Renal cortex interstitium (tissue), 11 donors: ENCODE results near the gene PARD3. TPM values are rescaled to one million over a fixed set of nuclear protein-coding genes. Genes with fewer than 3 reads are reported as not detected.
"Not testable (repeated sequence)": the region's sequence is repeated elsewhere in the genome, so short reads cannot be mapped to it uniquely, and the experiment has no call there.

Source experiments
- DNase-seq, 11 donors: peaks; one replicate each; pipeline ENCODE4 v3.0.0-alpha.2; 2013; ENCODE audit warnings: low read depth in 9 of 11, low spot score in 4 of 11; ENCODE audit errors: extremely low read depth in 1 of 11
- polyA plus RNA-seq, 3 donors: library from polyadenylated mRNA; unstranded; fragments of 120-200 nt; gene quantifications; one replicate each; pipeline ENCODE4 v1.2.1, GENCODE V29; 2013; ENCODE audit not compliant: insufficient read length in 3 of 3

Gene PARD3
- polyA plus RNA-seq, 3 donors: 68.5 to 88.7 (median 71.1) TPM

GRCh38 chr10:34446049-34446448 is 369.0 kb downstream of the PARD3 start:
- peak in 4 of 11 donors; percentile 17 to 24 (median 20) for DNase-seq

- DNase-seq: no peak
Observed at GRCh38 chr10:34444223-34445183, 370.6 kb downstream of the PARD3 start.

- DNase-seq: not testable (repeated sequence)
Observed at GRCh38 chr10:34439386-34439785, 375.7 kb downstream of the PARD3 start.

GRCh38 chr10:34438741-34439140 is 376.4 kb downstream of the PARD3 start:
- no peak for DNase-seq

GRCh38 chr10:34437906-34438305 is 377.2 kb downstream of the PARD3 start:
- no peak for DNase-seq

- DNase-seq: no peak
Observed at GRCh38 chr10:34434119-34434594, 380.9 kb downstream of the PARD3 start.

GRCh38 chr10:34433241-34434076 is 381.6 kb downstream of the PARD3 start:
- no peak for DNase-seq

GRCh38 chr10:34432589-34432988 is 382.5 kb downstream of the PARD3 start:
- DNase-seq: no peak

- no peak for DNase-seq
Observed at GRCh38 chr10:34430685-34431084, 384.4 kb downstream of the PARD3 start.

- DNase-seq: no peak
Observed at GRCh38 chr10:34428501-34428900, 386.6 kb downstream of the PARD3 start.

GRCh38 chr10:34427911-34428216 is 387.2 kb downstream of the PARD3 start:
- DNase-seq: no peak

- DNase-seq: not testable (repeated sequence)
Observed at GRCh38 chr10:34427158-34427910, 387.8 kb downstream of the PARD3 start.

GRCh38 chr10:34426538-34427157 is 388.4 kb downstream of the PARD3 start:
- not testable (repeated sequence) for DNase-seq

GRCh38 chr10:34426041-34426440 is 389.1 kb downstream of the PARD3 start:
- no peak for DNase-seq

GRCh38 chr10:34423673-34424625 is 391.1 kb downstream of the PARD3 start:
- no peak for DNase-seq

GRCh38 chr10:34420795-34421194 is 394.3 kb downstream of the PARD3 start:
- DNase-seq: no peak

GRCh38 chr10:34420273-34420672 is 394.8 kb downstream of the PARD3 start:
- no peak for DNase-seq

GRCh38 chr10:34415039-34415438 is 400.1 kb downstream of the PARD3 start:
- DNase-seq: no peak
